IMR-90 (cell line): ENCODE results near the gene NAT14. TPM values are rescaled to one million over a fixed set of nuclear protein-coding genes. Genes with fewer than 3 reads are reported as not detected.
"Not testable (repeated sequence)": the region's sequence is repeated elsewhere in the genome, so short reads cannot be mapped to it uniquely, and the experiment has no call there.

Source experiments
- ATAC-seq: fragments of 200-7000 bp; cut with Tn5 transposase; 2 replicates; pipeline ENCODE4 v1.9.1; 2020; ENCODE audit warnings: low read depth, mild to moderate bottlenecking, moderate library complexity
- BruUV-seq: library from RNA; stranded (reverse); fragments of 400-500 nt; replicated peaks from 2 replicates; lab custom pipeline; 2021; lab: Mats Ljungman, UMichigan
- CTCF ChIA-PET: fragments of 300-600 bp; formaldehyde crosslinking; extraction: SDS; loops from one replicate; lab custom pipeline; 2021; ENCODE audit warnings: antibody characterized with exemption; lab: Yijun Ruan, JAX
- POLR2A ChIA-PET: fragments of 300-600 bp; sonication (Branson Sonifier 250); formaldehyde crosslinking; loops from one replicate; lab custom pipeline; 2022; ENCODE audit warnings: antibody characterized with exemption; ENCODE audit not compliant: unreplicated experiment; lab: Charles Lee
- DNase-seq: peaks from one replicate; pipeline ENCODE4 v3.0.0; 2013
- H2AFZ ChIP-seq: replicated peaks from 2 replicates; pipeline ENCODE3; 2013; ENCODE audit warnings: low read length, mild to moderate bottlenecking; ENCODE audit not compliant: poor library complexity
- H2AK5ac ChIP-seq: 2 replicates; pipeline ENCODE4 v1.6.1; 2013; ENCODE audit warnings: low read depth, low read length, inconsistent platforms
- H2AK9ac ChIP-seq: replicated peaks from 2 replicates; pipeline ENCODE3; 2013; ENCODE audit warnings: mild to moderate bottlenecking, low read depth, low read length, moderate library complexity; ENCODE audit not compliant: poor library complexity
- H2BK120ac ChIP-seq: 2 replicates; pipeline ENCODE4 v1.6.1; 2013; ENCODE audit warnings: low read depth, low read length, inconsistent platforms
- H2BK15ac ChIP-seq: 3 replicates; pipeline ENCODE4 v1.6.1; 2013; ENCODE audit warnings: low read depth, low read length, inconsistent platforms
- H2BK20ac ChIP-seq: 2 replicates; pipeline ENCODE4 v1.6.1; 2013; ENCODE audit warnings: low read depth, mild to moderate bottlenecking, inconsistent platforms, low read length, moderate library complexity
- H2BK5ac ChIP-seq: 2 replicates; pipeline ENCODE4 v1.6.1; 2013; ENCODE audit warnings: mild to moderate bottlenecking, low read depth, low read length, inconsistent platforms; ENCODE audit not compliant: poor library complexity, severe bottlenecking
- H3K14ac ChIP-seq: replicated peaks from 2 replicates; pipeline ENCODE4 v1.6.1; 2013; ENCODE audit warnings: low read depth, low read length, inconsistent platforms
- H3K18ac ChIP-seq: 2 replicates; pipeline ENCODE4 v1.6.1; 2013; ENCODE audit warnings: low read depth, low read length, control low read depth
- H3K23ac ChIP-seq: 2 replicates; pipeline ENCODE4 v1.6.1; 2013; ENCODE audit warnings: low read depth, low read length, inconsistent platforms
- H3K27ac ChIP-seq: 2 replicates; pipeline ENCODE4 v1.5.1; 2013; ENCODE audit warnings: mild to moderate bottlenecking, control low read depth, low read length; ENCODE audit not compliant: insufficient read depth
- H3K27me3 ChIP-seq: 2 replicates; pipeline ENCODE4 v1.6.1; 2013; ENCODE audit warnings: low read length; ENCODE audit not compliant: control insufficient read depth, insufficient read depth
- H3K36me3 ChIP-seq: 2 replicates; pipeline ENCODE4 v1.6.1; 2013; ENCODE audit warnings: low read length, mixed read lengths; ENCODE audit not compliant: control insufficient read depth, insufficient read depth
- H3K4ac ChIP-seq: 2 replicates; pipeline ENCODE4 v1.6.1; 2013; ENCODE audit warnings: low read depth, low read length, inconsistent platforms
- H3K4me1 ChIP-seq: 2 replicates; pipeline ENCODE4 v1.6.1; 2013; ENCODE audit warnings: low read length, mixed read lengths; ENCODE audit not compliant: control insufficient read depth, insufficient read depth
- H3K4me2 ChIP-seq: 2 replicates; pipeline ENCODE4 v1.6.1; 2013; ENCODE audit warnings: low read depth, mild to moderate bottlenecking, control low read depth, low read length, moderate library complexity
- H3K4me3 ChIP-seq: 2 replicates; pipeline ENCODE4 v1.5.1; 2013; ENCODE audit warnings: low read depth, mild to moderate bottlenecking, control low read depth, low read length, moderate library complexity; ENCODE audit not compliant: insufficient read depth
- H3K56ac ChIP-seq: 2 replicates; pipeline ENCODE4 v1.6.1; 2013; ENCODE audit warnings: low read length, inconsistent platforms; ENCODE audit not compliant: insufficient read depth; ENCODE audit errors: extremely low read depth
- H3K79me1 ChIP-seq, 2 experiments: 2 replicates each; pipeline ENCODE4 v1.6.1; 2013; ENCODE audit warnings: low read length in 2 of 2, inconsistent platforms in 1 of 2, low read depth in 1 of 2
- H3K9ac ChIP-seq: 2 replicates; pipeline ENCODE4 v1.6.1; 2013; ENCODE audit warnings: low read depth, low read length, control low read depth
- H3K9me1 ChIP-seq: 2 replicates; pipeline ENCODE4 v1.6.1; 2013; ENCODE audit warnings: low read length, inconsistent platforms; ENCODE audit not compliant: insufficient read depth
- H3K9me3 ChIP-seq: 2 replicates; pipeline ENCODE4 v1.6.1; 2013; ENCODE audit warnings: low read length; ENCODE audit not compliant: control insufficient read depth, insufficient read depth
- H4K20me1 ChIP-seq: 2 replicates; pipeline ENCODE4 v1.6.1; 2013; ENCODE audit warnings: low read length, inconsistent platforms; ENCODE audit not compliant: insufficient read depth
- H4K5ac ChIP-seq: 2 replicates; pipeline ENCODE4 v1.6.1; 2013; ENCODE audit warnings: mild to moderate bottlenecking, low read depth, low read length, control low read depth
- H4K8ac ChIP-seq, 2 experiments: 2 replicates each; pipeline ENCODE4 v1.6.1; 2013; ENCODE audit warnings: low read depth in 2 of 2, low read length in 2 of 2, control low read depth in 1 of 2, inconsistent platforms in 1 of 2
- H4K91ac ChIP-seq: 2 replicates; pipeline ENCODE4 v1.6.1; 2013; ENCODE audit warnings: low read depth, low read length, inconsistent platforms; ENCODE audit not compliant: insufficient read depth
- WGBS, 2 experiments: methylation state at CpG; one replicate each; pipeline versions ENCODE4 v1.1.5 to v1.1.7; 2013; ENCODE audit warnings: missing lambda C conversion rate in 2 of 2; ENCODE audit not compliant: insufficient read length in 1 of 2; ENCODE audit errors: extremely low coverage in 2 of 2; 5-methylcytosine and 5-hydroxymethylcytosine counted together
- dilution Hi-C: fragments of 300-500 bp; cut with HindIII; formaldehyde crosslinking; loops from one replicate; pipeline ENCODE4 v1.14.3; 2018; ENCODE audit warnings: low sequenced_read_pairs; ENCODE audit not compliant: unreplicated experiment
- in situ Hi-C: fragments of 300-500 bp; cut with MboI; formaldehyde crosslinking; loops from 3 replicates; pipeline ENCODE4 v1.14.3; 2019; ENCODE audit warnings: low sequenced_read_pairs, inconsistent platforms, mixed read lengths
- intact Hi-C: fragments of 100-400 bp; cut with micrococcal nuclease; formaldehyde crosslinking; loops from 2 replicates; pipeline ENCODE4 v1.10.0; 2022
- polyA plus RNA-seq, 3 experiments: library from polyadenylated mRNA; depleted of rRNA; stranded (reverse); fragments of >200 nt; gene quantifications; 2 replicates each; pipeline ENCODE4 v1.2.3, GENCODE V29; 2012; ENCODE audit warnings: low replicate concordance in 1 of 3
- total RNA-seq: library from RNA; depleted of rRNA; stranded (reverse); fragments of >200 nt; gene quantifications from 2 replicates; pipeline ENCODE4 v1.2.3, GENCODE V29; 2012

NAT14 gene
- total and polyA plus RNA-seq, 2 of the 4 experiments (the other 2 are of a cell fraction): 4.3 to 41.2 TPM

- BruUV-seq, H3K4ac ChIP-seq, H4K5ac ChIP-seq, in situ Hi-C loops, H2BK20ac ChIP-seq, H3K36me3 ChIP-seq, dilution Hi-C loops, H2AK9ac ChIP-seq, H4K20me1 ChIP-seq, H4K91ac ChIP-seq, H3K18ac ChIP-seq, H3K27ac ChIP-seq, H3K79me1 ChIP-seq, H3K4me2 ChIP-seq, H3K4me3 ChIP-seq, H2BK5ac ChIP-seq, H3K4me1 ChIP-seq, H3K56ac ChIP-seq, H2AK5ac ChIP-seq, H2BK120ac ChIP-seq, H3K9me1 ChIP-seq, H3K9me3 ChIP-seq, H3K23ac ChIP-seq, DNase-seq, H2AFZ ChIP-seq, intact Hi-C loops, H3K9ac ChIP-seq, H2BK15ac ChIP-seq, POLR2A ChIA-PET, H4K8ac ChIP-seq, ATAC-seq, H3K14ac ChIP-seq, H3K27me3 ChIP-seq: not testable (repeated sequence)
- CTCF ChIA-PET: interaction anchor here (1.5 kb wide), 1 partner anchor 30 kb away, joined by 4 read pairs; no protein-coding TSS in a partner anchor
- 86% methylated on average over 3 of the region's 7 CpGs; no CpG with 5 or more reads in 1 of the 2 experiments for WGBS, 2 experiments
Observed at GRCh38 chr19:55534280-55534679, 49.3 kb downstream of the NAT14 start.
